Measurements from ENCODE around the gene CIT. TPM values are rescaled to one million over a fixed set of nuclear protein-coding genes. Genes with fewer than 3 reads are reported as not detected.
A peak's percentile ranks its signal among the peaks of the same experiment; 100 is the strongest.
"Not testable (repeated sequence)": the region's sequence is repeated elsewhere in the genome, so short reads cannot be mapped to it uniquely, and the experiment has no call there.

Gene CIT
- total RNA-seq, 1 donor from 2014 or later: 0.87 TPM

DNA sequence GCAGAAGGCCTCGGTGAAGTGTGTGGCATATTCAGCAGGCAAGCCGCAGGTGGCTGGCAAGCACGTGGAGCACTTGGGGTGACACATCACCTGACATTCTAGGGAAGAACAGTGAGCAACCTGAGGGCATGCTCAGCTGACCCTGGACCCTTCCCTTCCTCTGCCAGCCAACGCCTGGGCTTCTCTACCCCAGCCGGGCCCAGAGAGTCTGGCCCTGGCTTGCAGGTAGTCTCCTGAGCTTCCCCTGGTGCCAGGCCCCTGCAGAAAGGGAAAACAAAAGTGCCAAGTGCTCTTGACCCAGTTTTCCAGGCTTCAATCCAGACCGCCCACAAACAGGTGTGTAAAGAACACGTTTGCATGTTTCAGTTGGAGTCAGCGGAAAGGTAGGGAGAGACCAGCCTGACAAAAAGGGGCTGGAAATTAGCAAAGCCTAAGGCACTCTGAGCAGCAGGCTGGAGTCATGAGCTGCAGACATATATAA, 163.5 kb downstream of the CIT start:
- ATAC-seq (no peak), DNase-seq (no peak)
- intact Hi-C loops (cut with micrococcal nuclease): no loop called here

DNA sequence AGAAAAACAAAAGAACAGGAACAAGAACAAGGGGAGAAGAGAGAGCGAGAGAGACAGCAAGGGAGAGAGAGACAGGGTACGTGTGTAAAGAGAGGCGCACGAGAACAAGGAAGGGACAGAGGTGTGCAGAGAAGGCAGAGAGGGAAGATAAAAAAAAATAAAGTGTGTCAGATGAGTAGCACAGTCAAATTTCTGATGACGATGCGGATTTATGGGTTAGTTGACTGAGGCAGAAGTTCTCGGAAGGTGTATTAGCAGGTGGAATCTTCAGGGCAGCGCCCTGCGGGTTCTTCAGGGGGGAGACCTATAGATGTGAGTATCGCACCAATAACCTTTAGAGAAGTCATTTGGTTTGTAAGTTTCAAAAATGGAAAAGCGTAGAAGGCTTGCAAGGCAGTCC, 164.4 kb downstream of the CIT start:
- no peak for ATAC-seq
- intact Hi-C loops (cut with micrococcal nuclease): no loop called here

DNA sequence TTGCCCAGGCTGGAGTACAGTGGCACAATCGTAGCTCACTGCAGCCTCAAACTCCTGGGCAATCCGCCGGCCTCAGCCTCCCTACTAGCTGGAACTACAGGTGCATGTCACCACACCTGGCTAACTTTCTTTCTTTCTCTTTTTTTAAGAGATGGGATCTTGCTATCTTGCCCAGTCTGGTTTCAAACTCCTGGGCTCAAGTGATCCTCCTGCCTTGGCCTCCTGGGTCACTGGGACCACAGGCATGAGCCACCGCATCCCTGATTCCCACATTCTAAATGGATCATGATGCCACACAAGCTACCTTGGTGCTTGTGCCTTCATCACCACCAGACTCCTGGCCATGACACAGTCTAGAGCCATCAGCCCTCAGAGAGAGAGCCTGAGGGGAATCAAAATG, 165.4 kb downstream of the CIT start:
- DNase-seq (no peak), ATAC-seq (no peak)
- intact Hi-C loops (cut with micrococcal nuclease): no loop called here

More for the DNA sequence above, 164.4 kb downstream of the CIT start:
- no peak for DNase-seq

DNA sequence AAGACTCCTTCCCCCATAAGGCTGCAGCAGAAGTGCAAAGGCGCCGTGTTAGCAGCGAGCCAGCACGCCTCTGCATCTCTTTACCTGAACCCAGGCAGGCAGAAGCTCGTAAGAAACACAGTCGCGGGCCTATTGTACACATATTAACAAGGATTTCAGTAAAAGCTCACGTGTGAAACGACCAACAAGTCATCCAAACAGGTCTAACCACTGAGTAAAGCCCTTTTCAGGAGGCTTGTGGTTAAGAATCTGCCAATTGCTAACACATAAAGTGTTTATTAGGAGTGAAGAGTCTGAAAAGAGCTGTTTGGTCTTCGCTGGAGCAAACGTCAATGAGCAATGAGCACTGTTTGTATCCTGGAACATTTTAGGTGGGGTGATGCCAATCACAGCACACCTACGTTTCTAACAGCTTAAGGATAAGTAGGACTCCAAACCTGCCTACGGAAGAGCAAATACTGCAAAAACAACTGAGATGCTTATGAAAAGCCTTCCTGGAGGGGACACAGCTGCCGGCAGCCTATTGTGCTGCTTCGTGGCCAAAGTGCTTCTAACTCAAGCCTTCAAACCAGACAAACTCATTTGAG, 166.1 kb downstream of the CIT start:
- intact Hi-C loops (cut with micrococcal nuclease): no loop called here
- DNase-seq (no peak), ATAC-seq (no peak)

DNA sequence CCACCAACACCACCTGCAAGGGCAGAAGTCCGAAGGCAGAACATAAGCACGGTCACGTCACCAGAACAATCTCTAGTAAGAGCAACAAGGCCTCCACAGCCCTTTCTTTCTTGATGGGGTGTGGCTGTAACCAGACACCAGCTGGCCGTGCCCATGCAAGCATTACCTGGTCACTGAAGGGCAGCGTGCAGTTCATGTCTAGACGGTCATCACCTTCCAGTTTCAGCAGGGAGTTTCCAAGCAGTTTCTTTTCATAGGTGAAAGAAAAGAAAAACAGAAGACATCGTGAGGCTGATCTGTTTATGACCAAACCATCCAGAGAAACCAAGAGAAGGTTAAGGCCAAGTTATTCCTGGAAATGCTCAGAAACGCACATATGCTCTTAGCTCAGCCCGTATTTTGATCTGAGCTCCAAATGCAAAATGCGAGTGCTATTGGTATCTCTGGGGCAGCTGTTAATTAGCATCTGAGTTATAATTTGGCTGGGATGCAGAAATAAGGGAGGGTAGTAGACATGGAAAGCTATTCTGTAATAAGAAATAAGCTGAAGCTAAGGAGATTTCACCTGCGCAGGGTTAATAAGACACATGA, 166.7 kb downstream of the CIT start:
- ATAC-seq (no peak), DNase-seq (no peak)
- intact Hi-C loops (cut with micrococcal nuclease): no loop called here

DNA sequence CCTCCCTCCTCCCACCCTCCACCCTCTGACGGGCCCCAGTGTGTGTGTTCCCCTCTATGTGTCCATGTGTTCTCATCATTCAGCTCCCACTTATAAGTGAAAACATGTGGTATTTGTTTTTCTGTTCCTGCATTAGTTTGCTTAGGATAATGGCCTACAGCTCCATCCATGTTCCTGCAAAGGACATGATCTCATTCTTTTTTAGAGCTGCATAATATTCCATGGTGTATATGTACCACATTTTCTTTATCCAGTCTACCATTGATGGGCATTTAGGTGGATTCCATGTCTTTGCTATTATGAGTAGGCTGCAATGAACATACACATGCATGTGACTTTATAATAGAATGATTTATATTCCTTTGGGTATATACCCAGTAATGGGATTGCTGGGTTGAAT, 170.7 kb downstream of the CIT start:
- intact Hi-C loops (cut with micrococcal nuclease); ATAC-seq; DNase-seq: not testable (repeated sequence)

DNA sequence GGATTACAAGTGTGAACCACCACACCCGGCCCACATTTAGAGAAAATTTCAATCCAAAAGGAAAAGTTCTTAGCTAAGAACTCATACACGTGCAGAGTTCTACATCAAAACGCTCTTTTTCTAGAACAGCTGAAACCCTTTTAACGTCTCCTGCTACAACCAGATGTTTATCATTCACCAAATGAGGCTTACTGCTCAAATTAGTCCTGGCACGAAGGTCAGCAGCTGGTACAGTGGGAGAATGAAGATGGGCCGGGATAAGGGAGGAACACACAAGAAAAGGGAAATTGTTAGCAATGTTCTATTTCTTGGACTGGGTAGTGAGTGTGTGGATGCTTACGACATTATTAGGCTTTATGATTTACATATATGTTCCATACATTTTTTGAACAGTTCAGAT, 171.9 kb downstream of the CIT start:
- ATAC-seq (no peak), DNase-seq (no peak)
- intact Hi-C loops (cut with micrococcal nuclease): no loop called here

DNA sequence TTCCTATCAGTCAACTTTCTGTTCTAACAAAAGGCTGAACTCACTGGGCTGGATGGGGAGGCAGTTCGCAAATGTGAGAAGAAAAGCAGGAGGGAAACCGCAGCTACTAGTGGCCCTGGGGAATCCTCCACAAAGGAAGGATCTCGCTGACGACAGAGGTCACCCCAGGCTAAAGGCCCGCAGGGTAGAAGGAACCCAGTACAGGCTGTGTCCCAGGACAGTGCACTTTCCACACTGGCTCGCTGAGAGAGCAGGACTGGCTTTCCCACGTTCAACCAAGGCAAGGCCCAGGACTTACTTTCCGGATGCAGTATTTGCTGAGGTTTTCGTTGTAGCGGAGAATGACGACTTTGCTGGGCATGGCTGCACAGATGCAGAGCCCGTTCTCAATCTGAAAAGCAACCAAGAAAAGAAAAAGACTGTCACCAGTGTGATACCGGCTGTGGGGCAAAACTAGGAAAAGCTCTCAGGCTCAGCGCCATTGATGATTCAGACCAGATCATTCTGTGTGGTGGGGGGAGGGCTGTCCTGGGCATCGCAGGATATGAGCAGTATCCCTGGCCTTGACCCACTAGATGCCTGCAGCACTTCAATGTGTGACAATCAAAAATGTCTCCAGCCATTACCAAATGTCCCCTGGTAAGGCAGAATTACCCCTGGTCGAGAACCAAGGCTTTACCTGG, 172.9 kb downstream of the CIT start:
- DNase-seq (peak; percentile 52), ATAC-seq (peak; percentile 87)
- intact Hi-C loops (cut with micrococcal nuclease): no loop called here

DNA sequence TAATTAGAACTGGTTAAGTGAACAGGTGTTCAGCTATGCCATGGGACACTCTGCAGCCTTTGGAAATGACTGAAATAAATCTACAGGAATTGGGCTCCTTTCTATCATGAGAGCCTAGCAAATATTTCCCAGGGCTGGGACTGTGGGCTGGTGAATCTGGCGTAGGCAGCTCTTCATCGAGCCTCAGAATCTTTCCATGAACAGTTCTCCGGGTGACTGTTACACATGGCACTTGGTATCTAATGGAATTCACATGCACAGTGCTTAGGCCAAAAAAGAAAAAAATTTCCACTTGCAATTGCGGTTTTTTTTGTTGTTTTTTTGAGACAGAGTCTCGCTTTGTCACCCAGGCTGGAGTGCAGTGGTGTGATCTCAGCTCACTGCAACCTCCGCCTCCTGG, 177.0 kb downstream of the CIT start:
- intact Hi-C loops (cut with micrococcal nuclease): no loop called here
- DNase-seq: no peak
- no peak for ATAC-seq

DNA sequence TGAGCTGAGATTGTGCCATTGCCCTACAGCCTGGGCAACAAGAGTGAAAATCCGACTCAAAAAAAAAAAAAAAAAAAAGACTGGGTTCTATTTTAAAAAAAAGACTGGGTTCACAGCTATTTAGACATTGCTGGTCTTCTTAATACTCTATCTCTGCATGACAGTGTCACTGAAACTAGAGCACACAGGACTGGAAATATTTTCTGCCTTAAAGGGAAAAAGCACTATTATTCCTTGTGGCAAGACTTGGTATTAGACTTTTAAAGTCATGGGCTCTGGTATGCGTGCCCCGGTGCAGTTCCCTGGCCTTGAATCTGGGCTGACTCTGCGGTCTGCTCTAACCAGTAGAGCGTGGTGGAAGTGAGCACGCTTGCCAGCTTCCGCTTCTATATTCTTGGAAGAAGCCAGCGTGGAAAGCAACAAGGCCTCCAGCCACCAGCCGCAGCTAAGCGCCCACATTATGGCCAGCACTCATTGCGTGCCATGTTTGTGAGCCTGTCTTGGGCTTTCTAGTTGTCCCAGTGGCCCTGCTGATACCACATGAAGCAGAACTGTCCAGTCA, 177.8 kb downstream of the CIT start:
- ATAC-seq (no peak), DNase-seq (no peak)
- intact Hi-C loops (cut with micrococcal nuclease): no loop called here

DNA sequence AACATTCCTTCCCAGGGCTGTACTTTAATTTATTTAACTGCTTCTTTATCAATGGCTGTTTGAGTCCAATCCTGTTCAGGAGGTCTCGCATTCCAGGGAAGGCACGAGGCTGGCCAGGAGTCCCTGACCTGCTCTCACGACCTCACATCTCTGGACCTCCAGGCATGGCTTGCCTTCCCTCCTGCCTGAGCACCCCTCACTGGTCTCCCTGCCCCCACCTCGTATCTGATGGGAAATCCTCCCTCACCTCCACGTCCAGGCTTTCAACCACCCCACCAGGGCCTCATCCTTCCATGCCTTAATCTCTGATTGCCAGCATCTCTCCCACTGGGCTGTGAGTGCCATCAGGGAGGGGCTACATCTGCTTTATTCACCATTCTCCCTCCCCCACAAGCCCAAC, 180.2 kb downstream of the CIT start:
- DNase-seq (no peak), ATAC-seq (no peak)
- intact Hi-C loops (cut with micrococcal nuclease): no loop called here

DNA sequence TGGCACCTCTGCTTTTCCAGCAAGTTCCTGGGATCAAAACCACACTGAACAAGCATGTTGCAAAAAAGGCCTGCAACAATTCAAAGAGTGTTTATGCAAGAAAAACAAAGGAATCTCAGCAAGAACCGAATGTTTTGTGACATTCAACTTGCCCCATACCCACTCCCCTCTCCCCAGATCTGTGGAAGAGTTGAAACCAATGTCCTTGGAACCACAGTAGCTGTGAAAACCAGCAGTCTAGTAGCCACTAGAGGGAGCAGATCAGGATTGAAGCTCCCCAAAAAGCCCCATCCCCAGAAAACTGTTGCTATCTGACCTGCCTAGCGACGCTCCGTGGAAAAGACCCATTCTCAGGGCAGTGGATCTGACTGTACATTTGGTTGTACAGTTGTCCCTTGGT, 182.1 kb downstream of the CIT start:
- no peak for ATAC-seq
- no peak for DNase-seq
- intact Hi-C loops (cut with micrococcal nuclease): no loop called here

DNA sequence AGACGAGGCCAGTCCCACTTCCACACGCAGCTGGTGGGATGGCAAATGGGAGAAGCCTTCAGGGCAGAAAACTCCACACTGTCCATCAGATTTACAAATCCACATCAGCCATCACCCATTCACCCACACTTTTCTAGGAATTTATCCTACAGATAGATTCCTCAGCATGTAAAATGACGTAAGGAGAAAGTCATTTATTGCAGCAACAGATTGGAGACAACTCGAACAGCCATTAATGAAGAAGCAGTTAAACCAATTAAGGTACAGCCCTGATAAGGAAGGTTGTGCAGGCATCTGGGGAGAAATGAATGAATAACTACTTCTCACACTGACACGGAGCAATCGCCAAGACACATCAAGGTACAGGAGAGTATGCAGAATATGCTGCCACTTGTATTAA, 183.0 kb downstream of the CIT start:
- DNase-seq: no peak
- ATAC-seq: no peak
- intact Hi-C loops (cut with micrococcal nuclease): no loop called here

DNA sequence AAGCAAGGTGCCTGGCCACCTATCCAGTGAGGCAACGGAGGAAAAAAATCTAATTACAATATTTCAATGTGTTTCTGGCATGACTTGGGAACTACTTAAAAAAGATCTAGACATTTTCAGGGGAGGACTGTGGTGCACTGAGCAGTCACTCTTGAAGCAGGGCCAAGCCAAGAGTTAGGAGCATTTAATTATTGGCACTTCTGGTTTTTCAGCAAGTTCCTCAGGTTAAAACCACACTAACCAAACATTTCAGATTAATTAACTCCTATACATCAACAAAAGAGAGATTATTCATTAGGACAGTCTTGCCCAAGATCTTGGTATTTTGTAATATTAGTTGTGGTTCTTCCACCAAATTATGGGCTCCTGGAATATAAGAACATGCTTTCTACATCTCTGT, 183.6 kb downstream of the CIT start:
- intact Hi-C loops (cut with micrococcal nuclease): no loop called here
- ATAC-seq: peak; percentile 14
- DNase-seq: no peak

DNA sequence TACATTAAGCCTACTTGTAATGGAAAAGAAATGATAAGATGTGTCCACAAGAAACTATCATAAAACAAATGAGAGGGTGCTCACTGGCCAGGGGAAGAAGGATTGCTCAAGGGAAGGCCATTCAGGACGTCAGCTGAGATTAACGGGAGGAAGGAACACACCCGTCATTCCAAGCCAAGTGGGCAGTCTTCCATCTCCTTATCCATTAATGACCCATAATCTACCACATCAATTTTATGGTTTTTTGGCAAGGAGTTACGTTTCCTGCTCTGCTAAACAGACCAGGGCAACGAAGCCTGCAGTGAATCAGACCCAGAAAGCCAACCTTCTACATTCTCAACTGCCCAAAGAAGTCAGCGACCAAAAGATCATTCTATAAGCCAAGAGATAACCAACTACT, 184.1 kb downstream of the CIT start:
- intact Hi-C loops (cut with micrococcal nuclease): no loop called here
- ATAC-seq: peak; percentile 91
- DNase-seq: no peak

DNA sequence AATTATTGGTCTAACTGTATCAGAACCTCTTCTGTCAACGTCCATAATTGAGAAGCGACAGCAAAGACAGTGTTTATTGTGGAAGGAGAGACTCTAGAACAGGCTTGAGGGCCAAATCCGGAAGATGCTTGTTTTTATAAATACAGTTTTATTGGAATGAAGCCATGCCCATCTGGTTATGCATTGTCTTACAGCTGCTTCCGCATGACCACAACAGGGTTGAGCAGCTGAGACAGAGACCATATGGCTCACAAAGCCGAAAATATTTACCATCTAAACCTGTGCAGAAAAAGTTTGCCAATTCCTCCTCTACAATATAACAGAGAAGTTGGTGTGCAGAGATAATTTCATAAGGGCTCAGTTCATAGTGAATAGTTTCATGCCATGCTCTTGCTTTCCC, 184.7 kb downstream of the CIT start:
- DNase-seq (no peak), ATAC-seq (no peak)
- intact Hi-C loops (cut with micrococcal nuclease): no loop called here

DNA sequence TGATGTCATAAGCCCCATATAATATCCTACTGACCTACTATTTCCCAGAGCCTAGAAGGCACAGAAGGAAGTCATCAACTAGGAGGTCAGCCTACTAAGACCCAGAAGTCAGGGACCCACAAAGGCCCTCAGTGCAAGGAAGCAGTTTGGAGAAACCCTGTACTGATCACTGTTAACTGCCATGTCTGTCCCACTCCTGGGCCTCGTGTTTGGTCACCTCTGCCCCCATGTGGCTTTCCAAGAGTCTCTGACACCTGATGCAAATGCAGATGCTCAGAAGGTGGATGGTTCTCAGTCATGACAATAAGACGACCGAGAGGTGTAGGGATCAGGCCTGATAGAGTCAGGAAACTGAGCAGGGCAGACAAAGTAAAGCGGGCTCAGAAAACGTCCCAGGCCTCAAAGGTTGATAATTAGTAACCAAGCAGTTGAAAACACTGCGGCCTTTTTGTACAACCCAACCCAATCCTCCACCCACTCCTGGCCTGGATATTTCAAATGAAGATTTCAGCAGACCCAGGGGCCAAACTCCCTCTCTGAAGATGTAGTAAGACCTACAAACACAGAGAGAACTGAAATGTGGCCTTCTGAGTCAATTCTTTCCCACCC, 185.8 kb downstream of the CIT start:
- ATAC-seq: no peak
- no peak for DNase-seq
- intact Hi-C loops (cut with micrococcal nuclease): no loop called here

DNA sequence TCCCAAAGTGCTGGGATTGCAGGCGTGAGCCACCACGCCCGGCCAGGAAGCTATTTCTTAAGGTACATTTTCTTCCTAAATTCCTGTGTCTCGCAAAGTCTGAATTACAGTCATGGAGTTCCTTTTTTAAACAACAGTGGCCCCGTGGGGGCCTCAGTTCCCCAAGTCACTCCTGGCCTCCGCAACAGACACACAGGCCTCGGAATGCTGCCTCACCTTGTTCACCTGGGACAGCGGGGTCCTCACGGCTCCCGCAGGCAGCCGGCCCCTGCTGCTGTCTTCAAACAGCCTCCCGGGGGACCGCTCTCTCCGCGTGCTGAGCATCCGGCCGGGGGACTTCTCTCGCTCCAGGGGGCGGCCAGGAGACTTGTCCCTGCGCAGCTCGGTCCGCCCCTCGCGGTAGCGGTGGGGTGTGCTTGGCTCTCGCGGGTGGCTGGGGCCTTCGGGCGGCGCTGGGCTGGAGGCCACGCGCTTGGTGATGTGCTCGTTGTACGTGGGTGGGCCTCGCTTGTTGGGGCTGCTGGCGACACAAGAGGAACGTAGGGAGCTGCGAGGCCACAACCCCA, 187.1 kb downstream of the CIT start:
- intact Hi-C loops (cut with micrococcal nuclease): no loop called here
- no peak for DNase-seq
- ATAC-seq: no peak

DNA sequence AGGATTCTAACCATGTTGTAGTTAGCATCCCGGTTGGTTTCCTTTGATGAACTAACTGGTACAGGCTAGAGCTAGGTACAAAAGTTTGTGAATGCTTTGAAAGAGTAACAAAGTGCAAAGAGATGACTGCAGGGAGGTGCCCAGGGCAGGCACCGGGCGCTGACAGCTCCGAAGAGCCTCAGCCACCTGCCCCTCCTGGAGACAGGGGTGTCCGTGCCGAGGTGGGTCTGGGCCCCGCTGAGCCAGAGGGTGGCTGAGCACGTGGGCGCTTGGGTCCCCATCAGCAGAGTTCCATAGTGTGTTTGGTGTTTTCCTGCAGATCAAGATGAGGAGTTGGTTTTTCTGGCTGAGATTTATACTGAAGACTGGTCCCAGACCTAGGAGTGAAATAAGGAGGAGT, 189.2 kb downstream of the CIT start:
- DNase-seq (no peak), ATAC-seq (no peak)
- intact Hi-C loops (cut with micrococcal nuclease): no loop called here

DNA sequence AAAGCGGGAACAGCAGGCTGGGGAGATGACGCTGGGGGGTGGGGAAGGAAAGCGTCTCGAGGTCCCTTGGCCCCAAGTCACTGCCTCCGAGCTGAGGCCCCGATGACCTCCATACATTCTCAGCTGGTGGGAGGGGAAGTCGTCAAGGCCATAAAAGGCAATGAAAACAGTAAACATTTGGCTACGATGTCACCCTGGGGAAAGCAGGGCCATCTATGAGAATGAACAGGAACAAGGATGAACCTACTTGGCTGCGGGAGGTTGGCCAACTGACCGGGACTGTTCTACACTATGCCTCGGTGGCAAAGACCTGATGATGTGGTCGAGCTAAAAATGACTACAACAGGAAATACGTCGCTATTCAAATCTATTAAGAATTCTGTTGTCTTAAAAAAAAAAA, 189.7 kb downstream of the CIT start:
- intact Hi-C loops (cut with micrococcal nuclease): no loop called here
- DNase-seq (no peak), ATAC-seq (peak; percentile 28)

All from left ventricle myocardium superior (tissue), 1 donor.